WTC11 (cell line): Measurements from ENCODE around the gene RAD51.

Experiments used
- AFF4 ChIP-seq: sonication (generic); formaldehyde crosslinking; IDR thresholded peaks from 2 replicates; pipeline ENCODE4 v1.8.1; 2023; ENCODE audit warnings: mild to moderate bottlenecking, missing genetic modification reagents, borderline replicate concordance
- ATF1 ChIP-seq: sonication (generic); formaldehyde crosslinking; IDR thresholded peaks from 2 replicates; pipeline ENCODE4 v1.8.1; 2023; ENCODE audit warnings: mild to moderate bottlenecking, moderate library complexity, missing genetic modification reagents
- CBFB ChIP-seq: sonication (generic); formaldehyde crosslinking; IDR thresholded peaks from 2 replicates; pipeline ENCODE4 v1.8.1; 2022; ENCODE audit warnings: mild to moderate bottlenecking, low read depth, missing genetic modification reagents
- FOXJ3 ChIP-seq: sonication (generic); formaldehyde crosslinking; IDR thresholded peaks from 2 replicates; pipeline ENCODE4 v1.9.0; 2021; ENCODE audit warnings: missing genetic modification reagents, mild to moderate bottlenecking, borderline replicate concordance
- IRF1 ChIP-seq: sonication (generic); formaldehyde crosslinking; IDR thresholded peaks from 2 replicates; pipeline ENCODE4 v1.8.0; 2023; ENCODE audit warnings: missing genetic modification reagents
- NFATC4 ChIP-seq: fragments of 250-450 bp; sonication (Bioruptor Pico); IDR thresholded peaks from 2 replicates; pipeline ENCODE4 v1.9.0; 2021; ENCODE audit warnings: mild to moderate bottlenecking
- NFE2L1 ChIP-seq: sonication (generic); formaldehyde crosslinking; IDR thresholded peaks from 2 replicates; pipeline ENCODE4 v1.8.1; 2023; ENCODE audit warnings: missing genetic modification reagents
- PRRX2 ChIP-seq: fragments of 250-450 bp; sonication (Bioruptor Pico); IDR thresholded peaks from 2 replicates; pipeline ENCODE4 v1.8.0; 2021; ENCODE audit warnings: mild to moderate bottlenecking
- TF ChIP-seq, protein P1 (sequence below): fragments of 200-600 bp; IDR thresholded peaks from 2 replicates; pipeline ENCODE4 v1.8.0; 2022; ENCODE audit warnings: antibody characterized with exemption
- TF ChIP-seq, protein P2 (sequence below): sonication (generic); formaldehyde crosslinking; IDR thresholded peaks from 2 replicates; pipeline ENCODE4 v1.8.0; 2022; ENCODE audit warnings: mild to moderate bottlenecking, missing genetic modification reagents
- TF ChIP-seq, protein P3 (sequence below): sonication (generic); formaldehyde crosslinking; IDR thresholded peaks from 2 replicates; pipeline ENCODE4 v1.8.1; 2023; ENCODE audit warnings: mild to moderate bottlenecking, missing genetic modification reagents, moderate library complexity
- TF ChIP-seq, protein P4 (sequence below): sonication (generic); formaldehyde crosslinking; IDR thresholded peaks from 2 replicates; pipeline ENCODE4 v1.8.1; 2023; ENCODE audit warnings: mild to moderate bottlenecking, missing genetic modification reagents, moderate library complexity
- TF ChIP-seq, protein P5 (sequence below): sonication (generic); formaldehyde crosslinking; IDR thresholded peaks from 2 replicates; pipeline ENCODE4 v1.8.1; 2022; ENCODE audit warnings: mild to moderate bottlenecking, moderate library complexity, missing genetic modification reagents

GRCh38 chr15:40714144-40714543 lies 19.2 kb downstream of the RAD51 start:
- TF ChIP-seq FOXJ3 (CRISPR knock-in tag) = no peak
- TF ChIP-seq, protein P1, sequence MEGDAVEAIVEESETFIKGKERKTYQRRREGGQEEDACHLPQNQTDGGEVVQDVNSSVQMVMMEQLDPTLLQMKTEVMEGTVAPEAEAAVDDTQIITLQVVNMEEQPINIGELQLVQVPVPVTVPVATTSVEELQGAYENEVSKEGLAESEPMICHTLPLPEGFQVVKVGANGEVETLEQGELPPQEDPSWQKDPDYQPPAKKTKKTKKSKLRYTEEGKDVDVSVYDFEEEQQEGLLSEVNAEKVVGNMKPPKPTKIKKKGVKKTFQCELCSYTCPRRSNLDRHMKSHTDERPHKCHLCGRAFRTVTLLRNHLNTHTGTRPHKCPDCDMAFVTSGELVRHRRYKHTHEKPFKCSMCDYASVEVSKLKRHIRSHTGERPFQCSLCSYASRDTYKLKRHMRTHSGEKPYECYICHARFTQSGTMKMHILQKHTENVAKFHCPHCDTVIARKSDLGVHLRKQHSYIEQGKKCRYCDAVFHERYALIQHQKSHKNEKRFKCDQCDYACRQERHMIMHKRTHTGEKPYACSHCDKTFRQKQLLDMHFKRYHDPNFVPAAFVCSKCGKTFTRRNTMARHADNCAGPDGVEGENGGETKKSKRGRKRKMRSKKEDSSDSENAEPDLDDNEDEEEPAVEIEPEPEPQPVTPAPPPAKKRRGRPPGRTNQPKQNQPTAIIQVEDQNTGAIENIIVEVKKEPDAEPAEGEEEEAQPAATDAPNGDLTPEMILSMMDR = no peak
- no peak for TF ChIP-seq ATF1 (CRISPR knock-in tag)
- TF ChIP-seq, protein P2, sequence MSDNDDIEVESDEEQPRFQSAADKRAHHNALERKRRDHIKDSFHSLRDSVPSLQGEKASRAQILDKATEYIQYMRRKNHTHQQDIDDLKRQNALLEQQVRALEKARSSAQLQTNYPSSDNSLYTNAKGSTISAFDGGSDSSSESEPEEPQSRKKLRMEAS (CRISPR knock-in tag) = no peak
- TF ChIP-seq, protein P3, sequence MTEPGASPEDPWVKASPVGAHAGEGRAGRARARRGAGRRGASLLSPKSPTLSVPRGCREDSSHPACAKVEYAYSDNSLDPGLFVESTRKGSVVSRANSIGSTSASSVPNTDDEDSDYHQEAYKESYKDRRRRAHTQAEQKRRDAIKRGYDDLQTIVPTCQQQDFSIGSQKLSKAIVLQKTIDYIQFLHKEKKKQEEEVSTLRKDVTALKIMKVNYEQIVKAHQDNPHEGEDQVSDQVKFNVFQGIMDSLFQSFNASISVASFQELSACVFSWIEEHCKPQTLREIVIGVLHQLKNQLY (CRISPR knock-in tag) = no peak
- TF ChIP-seq PRRX2 (CRISPR knock-in tag) = no peak
- no peak for TF ChIP-seq IRF1 (CRISPR knock-in tag)
- no peak for TF ChIP-seq NFE2L1
- TF ChIP-seq, protein P4, sequence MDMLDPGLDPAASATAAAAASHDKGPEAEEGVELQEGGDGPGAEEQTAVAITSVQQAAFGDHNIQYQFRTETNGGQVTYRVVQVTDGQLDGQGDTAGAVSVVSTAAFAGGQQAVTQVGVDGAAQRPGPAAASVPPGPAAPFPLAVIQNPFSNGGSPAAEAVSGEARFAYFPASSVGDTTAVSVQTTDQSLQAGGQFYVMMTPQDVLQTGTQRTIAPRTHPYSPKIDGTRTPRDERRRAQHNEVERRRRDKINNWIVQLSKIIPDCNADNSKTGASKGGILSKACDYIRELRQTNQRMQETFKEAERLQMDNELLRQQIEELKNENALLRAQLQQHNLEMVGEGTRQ = no peak
- TF ChIP-seq, protein P5, sequence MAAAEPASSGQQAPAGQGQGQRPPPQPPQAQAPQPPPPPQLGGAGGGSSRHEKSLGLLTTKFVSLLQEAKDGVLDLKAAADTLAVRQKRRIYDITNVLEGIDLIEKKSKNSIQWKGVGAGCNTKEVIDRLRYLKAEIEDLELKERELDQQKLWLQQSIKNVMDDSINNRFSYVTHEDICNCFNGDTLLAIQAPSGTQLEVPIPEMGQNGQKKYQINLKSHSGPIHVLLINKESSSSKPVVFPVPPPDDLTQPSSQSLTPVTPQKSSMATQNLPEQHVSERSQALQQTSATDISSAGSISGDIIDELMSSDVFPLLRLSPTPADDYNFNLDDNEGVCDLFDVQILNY (CRISPR knock-in tag) = no peak
- no peak for TF ChIP-seq CBFB (CRISPR knock-in tag)
- TF ChIP-seq AFF4 = no peak
- no peak for TF ChIP-seq NFATC4 (CRISPR knock-in tag)
